C4-2B (cell line): ENCODE results near the gene LRRC27.

Experiments
- ZFX ChIP-seq: fragments of 450-650 bp; IDR thresholded peaks from 2 replicates; pipeline ENCODE4 v1.6.1; 2017
- TF ChIP-seq, protein P1 (sequence below): fragments of 450-650 bp; conservative IDR thresholded peaks from 2 replicates; pipeline ENCODE4 v1.5.1; 2017; ENCODE audit warnings: mild to moderate bottlenecking

DNA sequence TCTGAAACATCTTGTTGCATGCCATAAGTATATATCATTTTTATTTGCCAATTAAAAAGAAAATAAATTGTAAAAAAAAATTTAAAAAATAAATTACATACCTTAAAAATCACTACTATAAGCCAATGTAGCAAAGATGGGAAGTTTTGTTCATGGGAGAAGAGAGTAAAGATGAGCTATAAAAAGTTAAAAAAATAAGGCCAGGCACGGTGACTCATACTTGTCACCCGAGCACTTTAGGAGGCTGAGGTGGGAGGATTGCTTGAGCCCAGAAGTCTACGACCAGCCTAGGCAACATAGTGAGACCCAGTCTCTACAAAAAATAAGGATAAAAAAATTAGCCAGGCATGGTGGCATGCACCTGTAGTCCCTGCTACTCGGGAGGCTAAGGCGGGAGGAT is 15.9 kb upstream of the LRRC27 start:
- TF ChIP-seq, protein P1, sequence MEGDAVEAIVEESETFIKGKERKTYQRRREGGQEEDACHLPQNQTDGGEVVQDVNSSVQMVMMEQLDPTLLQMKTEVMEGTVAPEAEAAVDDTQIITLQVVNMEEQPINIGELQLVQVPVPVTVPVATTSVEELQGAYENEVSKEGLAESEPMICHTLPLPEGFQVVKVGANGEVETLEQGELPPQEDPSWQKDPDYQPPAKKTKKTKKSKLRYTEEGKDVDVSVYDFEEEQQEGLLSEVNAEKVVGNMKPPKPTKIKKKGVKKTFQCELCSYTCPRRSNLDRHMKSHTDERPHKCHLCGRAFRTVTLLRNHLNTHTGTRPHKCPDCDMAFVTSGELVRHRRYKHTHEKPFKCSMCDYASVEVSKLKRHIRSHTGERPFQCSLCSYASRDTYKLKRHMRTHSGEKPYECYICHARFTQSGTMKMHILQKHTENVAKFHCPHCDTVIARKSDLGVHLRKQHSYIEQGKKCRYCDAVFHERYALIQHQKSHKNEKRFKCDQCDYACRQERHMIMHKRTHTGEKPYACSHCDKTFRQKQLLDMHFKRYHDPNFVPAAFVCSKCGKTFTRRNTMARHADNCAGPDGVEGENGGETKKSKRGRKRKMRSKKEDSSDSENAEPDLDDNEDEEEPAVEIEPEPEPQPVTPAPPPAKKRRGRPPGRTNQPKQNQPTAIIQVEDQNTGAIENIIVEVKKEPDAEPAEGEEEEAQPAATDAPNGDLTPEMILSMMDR: no peak
- no peak for TF ChIP-seq ZFX
